GM12878 (cell line): Measurements from ENCODE around the gene TXNDC16.

Experiments
- BCL3 ChIP-seq: IDR thresholded peaks from 2 replicates; pipeline ENCODE4 v1.6.1; 2011; ENCODE audit warnings: borderline replicate concordance, low read depth, mild to moderate bottlenecking, moderate library complexity, low read length; ENCODE audit not compliant: insufficient read depth, poor library complexity, severe bottlenecking
- BRCA1 ChIP-seq: IDR thresholded peaks from 2 replicates; pipeline ENCODE4 v1.6.1; 2011; ENCODE audit warnings: low read depth, low read length, improper control_type of control experiment
- CTCF ChIP-seq, 3 experiments: IDR thresholded peaks in 2 of 3; conservative IDR thresholded peaks in 1 of 3; 2 replicates each; pipeline ENCODE4 v1.5.1; 2011; ENCODE audit warnings: low read depth in 3 of 3, low read length in 3 of 3, mild to moderate bottlenecking in 3 of 3, control low read depth in 2 of 3, moderate library complexity in 2 of 3, inconsistent platforms in 1 of 3, mixed read lengths in 1 of 3; ENCODE audit not compliant: control insufficient read depth in 2 of 3, insufficient read depth in 1 of 3; ENCODE audit errors: extremely low read depth in 1 of 3
- MYB ChIP-seq: fragments of 150-350 bp; IDR thresholded peaks from 2 replicates; pipeline ENCODE4 v1.6.1; 2014; ENCODE audit warnings: mild to moderate bottlenecking, low read depth, low read length, borderline replicate concordance
- POLR2A ChIP-seq: IDR thresholded peaks from 2 replicates; pipeline ENCODE4 v1.6.1; 2011; ENCODE audit warnings: low read depth, mild to moderate bottlenecking, low read length
- RAD21 ChIP-seq: IDR thresholded peaks from 2 replicates; pipeline ENCODE4 v1.6.1; 2011; ENCODE audit warnings: mild to moderate bottlenecking, low read depth, low read length, moderate library complexity; ENCODE audit not compliant: insufficient read depth
- REST ChIP-seq: IDR thresholded peaks from 2 replicates; pipeline ENCODE4 v1.6.1; 2012; ENCODE audit warnings: mild to moderate bottlenecking, low read depth, low read length
- TAF1 ChIP-seq: IDR thresholded peaks from 2 replicates; pipeline ENCODE4 v1.6.1; 2011; ENCODE audit warnings: mild to moderate bottlenecking, low read depth, low read length, borderline replicate concordance
- USF1 ChIP-seq: IDR thresholded peaks from 2 replicates; pipeline ENCODE4 v1.6.1; 2011; ENCODE audit warnings: borderline replicate concordance, low read depth, mild to moderate bottlenecking, moderate library complexity, mixed read lengths, low read length; ENCODE audit not compliant: insufficient read depth; ENCODE audit errors: extremely low read length
- WRNIP1 ChIP-seq: IDR thresholded peaks from 2 replicates; pipeline ENCODE4 v1.6.1; 2011; ENCODE audit warnings: low read depth, low read length, improper control_type of control experiment, borderline replicate concordance
- ZBTB40 ChIP-seq: fragments of 450-650 bp; IDR thresholded peaks from 2 replicates; pipeline ENCODE4 v1.6.1; 2016; ENCODE audit warnings: mild to moderate bottlenecking, moderate library complexity, borderline replicate concordance

- TF ChIP-seq ZBTB40 (no peak), MYB (no peak), POLR2A (no peak), REST (no peak), RAD21 (no peak), WRNIP1 (no peak), BCL3 (no peak), CTCF (IDR thresholded peaks at IDR 0.05 in 2 of 3, conservative IDR thresholded peaks at IDR 0.05 in 1 of 3; ENCODE audit: control insufficient read depth in 2 of 3, extremely low read depth in 1 of 3, insufficient read depth in 1 of 3, low read depth in 3 of 3, low read length in 3 of 3) (no peak), TAF1 (no peak), USF1 (no peak), BRCA1 (no peak)
Observed at GRCh38 chr14:52457411-52457810, 94.9 kb downstream of the TXNDC16 start.
